Thoracic aorta (tissue), 2 donors: Measurements from ENCODE around the gene C2orf78. TPM values are rescaled to one million over a fixed set of nuclear protein-coding genes. Genes with fewer than 3 reads are reported as not detected.
A peak's percentile ranks its signal among the peaks of the same experiment; 100 is the strongest.
"Not testable (repeated sequence)": the region's sequence is repeated elsewhere in the genome, so short reads cannot be mapped to it uniquely, and the experiment has no call there.

Experiments used
- ATAC-seq: fragments of 150-250 bp; one replicate; pipeline ENCODE4 v1.8.0; 2017; ENCODE audit warnings: low read depth; ENCODE audit not compliant: insufficient number of reproducible peaks, low FRiP score
- DNase-seq: peaks from one replicate; pipeline ENCODE4 v3.0.0-alpha.2; 2020; ENCODE audit warnings: low spot score
- H3K27ac ChIP-seq, 2 donors: fragments of 200-600 bp; sonication (generic); 1 replicate in 1 of 2; 2 replicates in 1 of 2; pipeline ENCODE4 v1.5.1; 2016; ENCODE audit warnings: mild to moderate bottlenecking in 2 of 2, moderate library complexity in 2 of 2
- H3K27me3 ChIP-seq: fragments of 200-600 bp; sonication (generic); replicated peaks from 2 replicates; pipeline ENCODE4 v1.6.0; 2016; ENCODE audit warnings: mild to moderate bottlenecking; ENCODE audit not compliant: insufficient read depth
- H3K36me3 ChIP-seq: fragments of 200-600 bp; sonication (generic); one replicate; pipeline ENCODE4 v1.5.1; 2016
- H3K4me1 ChIP-seq, 2 donors: fragments of 200-600 bp; sonication (generic); 1 replicate in 1 of 2; 2 replicates in 1 of 2; pipeline versions ENCODE4 v1.5.1 to v1.6.0; 2016; ENCODE audit warnings: low read depth in 2 of 2, mild to moderate bottlenecking in 1 of 2; ENCODE audit not compliant: control insufficient read depth in 1 of 2
- H3K4me3 ChIP-seq: fragments of 200-600 bp; sonication (generic); 2 replicates; pipeline ENCODE4 v1.5.1; 2016; ENCODE audit warnings: mild to moderate bottlenecking
- H3K9me3 ChIP-seq: fragments of 200-600 bp; sonication (generic); 2 replicates; pipeline ENCODE4 v1.5.1; 2016
- CTCF ChIP-seq: fragments of 200-600 bp; sonication (generic); IDR thresholded peaks from one replicate; pipeline ENCODE4 v1.5.1; 2019; ENCODE audit warnings: antibody characterized with exemption
- total RNA-seq, 2 donors: library from RNA; depleted of rRNA; stranded (reverse); fragments of >200 nt; gene quantifications; one replicate each; pipeline versions ENCODE4 v1.1.0 to v1.2.3, GENCODE V29; 2016

Gene C2orf78
- total RNA-seq, 2 donors from 2014 or later, result not detected

DNA sequence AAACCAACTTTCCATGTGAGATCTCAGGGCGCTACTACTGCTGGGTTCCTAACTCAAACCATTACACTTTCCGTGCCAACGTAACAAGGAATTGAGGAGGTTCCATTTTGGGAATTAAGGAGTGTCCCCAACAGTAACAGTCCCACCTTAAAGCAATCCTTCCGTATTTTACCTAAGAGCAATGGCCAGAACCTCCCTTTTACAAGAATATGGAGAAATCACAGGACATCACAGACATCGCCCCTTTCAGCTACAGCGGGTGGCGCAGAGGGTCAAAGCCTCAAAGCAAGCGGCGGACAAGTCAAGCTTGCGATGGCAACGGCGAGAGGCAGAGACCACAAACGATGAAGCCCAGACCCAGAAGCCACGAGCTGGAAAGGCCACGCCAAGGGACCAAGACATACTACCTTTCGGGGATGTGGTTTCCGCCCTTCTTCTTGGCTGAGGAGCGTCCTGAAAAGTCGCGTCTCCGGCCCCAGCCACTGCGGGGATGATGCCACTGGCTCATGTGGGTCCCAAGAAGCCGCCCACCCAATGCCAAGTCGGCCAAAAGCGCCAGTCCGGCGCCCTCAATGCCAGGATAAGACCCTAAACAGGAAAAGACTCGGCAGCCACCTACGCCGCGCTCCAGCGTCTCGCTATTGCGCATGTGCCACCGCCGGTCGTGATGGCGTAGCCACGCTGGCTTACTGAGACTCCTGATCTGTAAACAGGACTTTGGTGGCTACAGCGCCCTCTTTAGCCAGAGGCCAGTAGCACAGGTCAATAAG, 4.3 kb upstream of the C2orf78 start, which contains the start of gene DUSP11:
DUSP11 (minus strand) TSS at position 637 of the 770 bp plus-strand sequence; CDS start at position 508, 129 bp downstream.
- H3K27ac ChIP-seq, result peak within 1 kb of the TSS; percentile 82 to 87
- DNase-seq, result peak; percentile 91
- no peaks in the 10 kb centered on the region for H3K27me3 ChIP-seq
- no peaks in the 10 kb centered on the region for H3K9me3 ChIP-seq
- peak; percentile 100 for ATAC-seq
- peaks cover 10 to 16% of the 10 kb centered on the region in 2 donors for H3K4me1 ChIP-seq
- H3K36me3 ChIP-seq, result no peaks in the 10 kb centered on the region
- H3K4me3 ChIP-seq, result peak within 1 kb of the TSS; percentile 79
- peak; percentile 87 for TF ChIP-seq CTCF

- TF ChIP-seq CTCF, result no peak
- H3K4me1 ChIP-seq, result peaks cover 10 to 16% of the 10 kb centered on the region in 2 donors
- H3K36me3 ChIP-seq, result no peaks in the 10 kb centered on the region
- no peaks in the 10 kb centered on the region for H3K27me3 ChIP-seq
- no peak for ATAC-seq
- H3K4me3 ChIP-seq, result peak overlapping the region; percentile 79
- peak overlapping the region in 1 of 2 donors; percentile 82 for H3K27ac ChIP-seq
- DNase-seq, result no peak
- H3K9me3 ChIP-seq, result no peaks in the 10 kb centered on the region
These were observed 3.8 kb upstream of the C2orf78 start for GRCh38 chr2:73780237-73780582.

DNA sequence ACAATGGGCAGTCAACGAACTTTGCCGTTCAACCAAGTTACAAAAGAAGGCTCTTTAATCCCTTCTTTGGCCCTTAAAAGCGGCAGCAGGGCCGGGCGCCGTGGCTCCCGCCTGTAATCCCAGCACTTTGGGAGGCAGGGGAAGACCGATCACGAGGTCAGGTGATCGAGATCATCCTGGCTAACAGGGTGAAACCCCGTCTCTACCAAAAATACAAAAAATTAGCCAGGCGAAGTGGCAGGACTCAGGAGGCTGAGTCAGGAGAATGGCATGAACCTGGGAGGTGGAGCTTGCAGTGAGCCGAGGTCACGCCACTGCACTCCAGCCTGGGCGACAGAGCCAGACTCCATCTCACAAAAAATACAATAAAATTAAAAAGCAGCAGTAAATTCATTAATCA, 581 bp upstream of the C2orf78 start:
- DNase-seq, ATAC-seq, H3K4me3 ChIP-seq, H3K27me3 ChIP-seq, H3K27ac ChIP-seq, H3K36me3 ChIP-seq, H3K9me3 ChIP-seq: not testable (repeated sequence)
- peaks cover 6 to 11% of the 10 kb centered on the region in 2 donors for H3K4me1 ChIP-seq

- H3K36me3 ChIP-seq, result no peaks in the 10 kb centered on the region
- H3K27me3 ChIP-seq, result no peaks in the 10 kb centered on the region
- H3K27ac ChIP-seq, result no peak overlapping the region
- no peak overlapping the region for H3K4me3 ChIP-seq
- no peaks in the 10 kb centered on the region for H3K4me1 ChIP-seq
- DNase-seq (no peak), ATAC-seq (no peak)
- H3K9me3 ChIP-seq, result no peaks in the 10 kb centered on the region
- TF ChIP-seq CTCF, result no peak
These were observed 27.9 kb downstream of the C2orf78 start for GRCh38 chr2:73811878-73812277.

DNA sequence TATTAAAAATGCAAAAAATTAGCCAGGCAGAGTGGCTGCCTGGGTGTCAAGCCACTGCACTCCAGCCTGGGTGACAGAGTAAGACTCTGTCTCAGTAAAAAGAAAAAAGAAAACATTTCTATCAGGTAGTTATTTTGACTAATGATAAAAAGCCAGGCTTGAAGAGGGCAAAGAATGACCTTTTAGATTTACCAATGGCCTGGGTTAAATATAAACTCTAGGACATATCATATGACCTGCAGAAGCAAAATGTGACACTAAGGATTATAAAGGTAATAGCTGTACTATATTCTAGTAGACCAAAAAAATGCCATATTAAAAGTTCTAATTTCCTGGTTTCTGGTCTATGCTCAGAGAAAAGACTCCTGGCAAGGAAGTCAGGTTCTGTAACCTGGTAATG, 28.7 kb downstream of the C2orf78 start:
- Histone ChIP-seq H3K9me3 (no peaks in the 10 kb centered on the region), H3K27me3 (no peaks in the 10 kb centered on the region), H3K27ac (no peak overlapping the region), H3K4me3 (no peak overlapping the region), H3K36me3 (no peaks in the 10 kb centered on the region), H3K4me1 (no peaks in the 10 kb centered on the region)
- ATAC-seq, result no peak
- DNase-seq, result no peak
- TF ChIP-seq CTCF, result no peak
